GM12892 (cell line): ENCODE measurements around the gene ULBP3.
"Not testable (repeated sequence)": the region's sequence is repeated elsewhere in the genome, so short reads cannot be mapped to it uniquely, and the experiment has no call there.

Source experiments
- DNase-seq: peaks from one replicate; pipeline ENCODE4 v3.0.0; 2011; ENCODE audit not compliant: insufficient read length
- FAIRE-seq: peaks from 2 replicates; lab custom pipeline; 2011; peaks lifted over from hg19 to GRCh38; lab: Jason Lieb, UNC
- POLR2A ChIP-seq: IDR thresholded peaks from 2 replicates; pipeline ENCODE4 v1.6.1; 2011; ENCODE audit warnings: low read depth, low read length, control low read depth
- POLR2AphosphoS5 ChIP-seq: IDR thresholded peaks from 2 replicates; pipeline ENCODE4 v1.6.1; 2011; ENCODE audit warnings: low read depth, low read length, control low read depth
- TAF1 ChIP-seq: IDR thresholded peaks from 2 replicates; pipeline ENCODE4 v1.6.1; 2011; ENCODE audit warnings: low read depth, mild to moderate bottlenecking, control low read depth, low read length, borderline replicate concordance

ULBP3 gene

GRCh38 chr6:150075034-150075421 lies 6.1 kb upstream of the ULBP3 start:
- DNase-seq (no peak), FAIRE-seq (no peak)
- TF ChIP-seq POLR2A (no peak), TAF1 (no peak), POLR2AphosphoS5 (no peak)

- not testable (repeated sequence) for DNase-seq, FAIRE-seq
Observed at GRCh38 chr6:150074396-150075033, 5.6 kb upstream of the ULBP3 start.

- FAIRE-seq (no peak), DNase-seq (no peak)
- TF ChIP-seq POLR2A (no peak), TAF1 (no peak), POLR2AphosphoS5 (no peak)
Observed at GRCh38 chr6:150072201-150072600, 3.3 kb upstream of the ULBP3 start.

GRCh38 chr6:150070236-150070818 lies 1.4 kb upstream of the ULBP3 start:
- DNase-seq, result no peak
- FAIRE-seq, result no peak
- TF ChIP-seq POLR2A (no peak), POLR2AphosphoS5 (no peak), TAF1 (no peak)

- TF ChIP-seq POLR2A (no peak), POLR2AphosphoS5 (no peak), TAF1 (no peak)
- FAIRE-seq (no peak), DNase-seq (no peak)
Observed at GRCh38 chr6:150069706-150070105, 785 bp upstream of the ULBP3 start.

- no peak for TF ChIP-seq POLR2A
- no peak for TF ChIP-seq POLR2AphosphoS5
- no peak for TF ChIP-seq TAF1
- no peak for FAIRE-seq
- DNase-seq, result no peak
Observed at GRCh38 chr6:150068151-150068550, 770 bp downstream of the ULBP3 start.

GRCh38 chr6:150065083-150065482 lies 3.8 kb downstream of the ULBP3 start:
- FAIRE-seq, result no peak
- DNase-seq, result no peak
- TF ChIP-seq POLR2AphosphoS5, result no peak
- no peak for TF ChIP-seq TAF1
- TF ChIP-seq POLR2A, result no peak

- TF ChIP-seq POLR2AphosphoS5, result no peak
- no peak for TF ChIP-seq POLR2A
- no peak for TF ChIP-seq TAF1
- no peak for DNase-seq
- no peak for FAIRE-seq
Observed at GRCh38 chr6:150063640-150064039, 5.3 kb downstream of the ULBP3 start.

GRCh38 chr6:150059973-150060372 lies 8.9 kb downstream of the ULBP3 start:
- FAIRE-seq, result peak; percentile 79
- DNase-seq, result not testable (repeated sequence)

GRCh38 chr6:150058986-150059385 lies 9.9 kb downstream of the ULBP3 start:
- DNase-seq (no peak), FAIRE-seq (no peak)
- TF ChIP-seq TAF1 (no peak), POLR2A (no peak), POLR2AphosphoS5 (no peak)

GRCh38 chr6:150058231-150058792 lies 10.6 kb downstream of the ULBP3 start:
- TF ChIP-seq POLR2AphosphoS5, result no peak
- no peak for TF ChIP-seq TAF1
- no peak for TF ChIP-seq POLR2A
- no peak for DNase-seq
- FAIRE-seq, result no peak

- FAIRE-seq (no peak), DNase-seq (no peak)
- TF ChIP-seq POLR2AphosphoS5 (no peak), TAF1 (no peak), POLR2A (no peak)
Observed at GRCh38 chr6:150057501-150057951, 11.4 kb downstream of the ULBP3 start.
